HG03520 (cell line): ENCODE data around the gene CYLC2.

Experiments used
- ATAC-seq: cut with Tn5 transposase; IDR thresholded peaks from one replicate; pipeline ENCODE4 v1.9.1; 2021; ENCODE audit warnings: mild to moderate bottlenecking, moderate library complexity; ENCODE audit not compliant: unreplicated experiment

Gene CYLC2

DNA sequence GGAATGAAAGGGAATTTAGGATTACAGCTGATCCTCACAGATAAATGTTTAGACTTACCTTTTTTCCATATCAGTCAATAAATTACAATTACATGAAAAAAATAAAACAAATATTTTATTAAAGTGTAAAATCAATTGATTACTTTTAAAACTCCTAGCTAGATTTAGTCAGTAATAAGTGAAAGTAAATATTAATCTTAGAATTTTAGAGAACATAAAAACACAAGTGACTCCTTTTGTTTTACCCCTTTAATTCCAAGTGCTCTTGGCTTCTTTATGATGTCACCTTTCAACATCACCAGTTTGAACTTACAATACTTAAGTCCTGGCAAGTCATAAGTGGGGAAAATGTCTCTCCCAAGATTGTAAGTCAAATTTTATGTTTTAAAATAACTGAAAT, at the start of gene CYLC2:
CYLC2 (plus strand) TSS at position 301 of the 400 bp plus-strand sequence; CDS start at position 349, 48 bp downstream.
- no peak for ATAC-seq

- no peak for ATAC-seq
Observed at GRCh38 chr9:102950346-102950745, 44.8 kb upstream of the CYLC2 start.

DNA sequence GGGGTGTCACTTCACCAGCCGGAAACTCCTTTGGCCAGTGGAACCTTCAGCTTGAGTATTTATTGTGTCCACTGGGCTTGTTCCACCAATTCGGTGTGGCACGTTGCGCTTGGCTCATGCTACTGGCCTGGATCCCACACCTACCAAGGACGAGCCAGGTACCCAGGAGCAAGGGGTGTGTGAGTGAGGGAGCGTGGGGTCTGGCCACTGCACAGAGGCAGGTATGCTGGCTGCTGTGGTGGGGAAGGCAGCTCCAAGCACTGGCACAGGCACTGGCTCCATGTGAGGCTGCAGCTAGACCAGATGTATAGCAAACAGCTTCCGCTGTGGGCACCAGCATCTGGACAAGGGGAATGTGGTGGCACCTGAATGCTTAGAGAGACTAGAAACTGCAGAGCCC, 28.1 kb upstream of the CYLC2 start:
- no peak for ATAC-seq

DNA sequence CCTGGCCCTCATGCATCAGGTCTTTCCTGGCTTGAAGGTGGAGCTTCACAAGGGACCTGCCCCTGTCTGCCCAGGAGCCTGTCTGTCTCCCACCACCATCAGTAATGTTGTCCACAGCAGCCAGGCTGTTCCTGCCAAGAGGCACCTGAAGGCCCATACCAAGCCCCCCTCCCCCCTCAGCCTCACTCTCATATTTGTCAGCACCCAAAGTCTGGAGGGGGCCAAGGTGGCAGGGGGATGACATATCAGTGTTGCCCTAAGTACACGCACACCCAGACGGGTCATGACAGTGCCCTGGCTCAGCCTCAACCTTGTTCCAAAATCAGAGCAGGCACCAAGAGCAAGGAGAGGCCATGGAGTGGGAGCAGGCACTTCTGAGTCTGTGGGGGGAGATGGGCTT, 27.2 kb upstream of the CYLC2 start:
- ATAC-seq = no peak

- no peak for ATAC-seq
Observed at GRCh38 chr9:102972780-102973179, 22.4 kb upstream of the CYLC2 start.

DNA sequence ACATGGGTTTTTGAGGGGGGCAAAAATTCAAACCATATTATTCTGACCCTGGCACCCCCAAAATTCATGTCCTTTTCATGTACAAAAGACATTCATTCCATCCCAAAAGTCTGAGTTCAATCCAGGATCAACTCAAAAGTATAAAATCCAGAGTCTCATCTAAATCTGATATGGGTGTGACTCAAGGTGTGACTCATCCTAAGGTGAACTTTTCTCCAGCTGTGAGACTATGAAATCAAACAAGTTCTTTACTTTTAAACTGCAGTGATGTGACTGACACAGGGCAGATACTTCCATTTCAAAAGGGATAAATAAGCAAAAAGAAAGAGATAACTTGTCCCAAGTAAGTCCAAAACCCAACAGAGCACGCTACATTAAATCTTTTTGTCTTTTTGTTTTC, 20.6 kb upstream of the CYLC2 start:
- ATAC-seq = no peak

GRCh38 chr9:102975251-102975650, 19.9 kb upstream of the CYLC2 start:
- ATAC-seq = no peak

GRCh38 chr9:102985162-102985895, 9.8 kb upstream of the CYLC2 start:
- ATAC-seq = no peak

DNA sequence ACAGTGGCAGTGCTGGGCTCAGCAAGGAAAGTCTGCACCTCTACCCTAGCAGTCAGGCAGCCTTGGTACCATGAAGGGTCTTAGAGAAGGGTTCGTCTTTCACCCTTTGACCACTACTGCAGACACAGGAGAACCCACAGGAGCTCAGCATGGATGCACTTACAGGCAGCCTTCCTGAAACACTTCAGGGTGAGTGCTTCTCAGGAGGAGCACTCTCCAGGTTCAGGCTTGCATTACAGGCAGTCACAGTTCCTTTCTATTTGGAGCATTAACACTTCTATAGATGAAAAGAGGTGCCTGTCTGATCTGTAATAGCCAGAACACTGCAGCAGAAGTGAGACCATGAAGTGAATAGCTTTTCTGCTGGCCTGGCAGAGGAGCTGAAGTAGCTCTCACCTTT, 8.7 kb upstream of the CYLC2 start:
- ATAC-seq = no peak

DNA sequence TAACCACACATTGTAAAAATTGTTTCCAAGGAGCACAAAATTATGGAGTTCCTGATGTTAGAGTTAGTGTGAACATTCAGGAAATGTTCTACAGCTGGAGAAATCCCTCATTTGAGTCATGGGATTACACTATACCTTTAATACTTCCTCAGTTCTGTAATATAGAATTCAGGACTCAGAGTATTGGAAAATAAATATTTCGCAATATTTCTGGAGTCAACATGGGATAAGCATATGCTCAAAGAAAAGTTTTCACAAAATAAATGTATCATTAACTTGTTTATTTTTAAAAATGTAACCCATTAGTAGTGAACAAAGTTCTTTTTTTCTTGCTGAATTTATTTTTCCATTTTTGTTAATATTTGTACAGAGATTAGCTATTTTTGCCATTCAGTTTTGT, 8.6 kb downstream of the CYLC2 start:
- no peak for ATAC-seq

- ATAC-seq = no peak
Observed at GRCh38 chr9:103014242-103014641, 19.1 kb downstream of the CYLC2 start.

- ATAC-seq = no peak
Observed at GRCh38 chr9:103025796-103026195, 30.7 kb downstream of the CYLC2 start.

- ATAC-seq = no peak
Observed at GRCh38 chr9:103037508-103038477, 42.7 kb downstream of the CYLC2 start.

DNA sequence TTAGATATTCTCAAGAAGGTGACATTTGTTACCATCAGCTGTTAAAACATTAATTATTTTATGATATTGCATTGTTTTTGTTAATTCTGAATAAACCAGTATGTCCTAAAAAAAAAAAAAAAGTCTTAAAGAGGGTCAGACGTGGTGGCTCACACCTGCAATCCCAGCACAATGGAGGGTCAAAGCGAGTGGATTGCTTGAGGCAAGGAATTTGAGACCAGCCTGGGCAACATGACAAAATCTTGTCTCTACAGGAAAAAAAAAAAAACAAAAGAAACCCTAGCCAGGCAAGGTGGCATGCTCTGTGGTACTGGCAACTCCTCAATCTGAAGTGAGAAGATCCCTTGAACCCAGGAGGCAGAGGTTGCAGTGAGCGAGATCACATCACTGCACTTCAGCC, 46.8 kb downstream of the CYLC2 start:
- no peak for ATAC-seq
